ENCODE data around the gene MYBBP1A.
A peak's percentile ranks its signal among the peaks of the same experiment; 100 is the strongest.

Gene MYBBP1A

GRCh38 chr17:4538236-4539002 lies 16.8 kb downstream of the MYBBP1A start:
- DNase-seq: no peak

- peak in 50 of 58 donors; percentile 22 to 88 (median 60) for DNase-seq
These were observed 17.5 kb downstream of the MYBBP1A start for GRCh38 chr17:4537451-4538235.

GRCh38 chr17:4536742-4537411 lies 18.3 kb downstream of the MYBBP1A start:
- peak in 8 of 58 donors; percentile 13 to 66 (median 53) for DNase-seq

GRCh38 chr17:4536259-4536741 lies 18.9 kb downstream of the MYBBP1A start:
- DNase-seq: peak in 12 of 58 donors; percentile 21 to 66 (median 35)

- DNase-seq: no peak
These were observed 19.4 kb downstream of the MYBBP1A start for GRCh38 chr17:4535667-4536258.

- DNase-seq: peak in 18 of 58 donors; percentile 8 to 71 (median 50)
These were observed 20.1 kb downstream of the MYBBP1A start for GRCh38 chr17:4534928-4535666.

DNA sequence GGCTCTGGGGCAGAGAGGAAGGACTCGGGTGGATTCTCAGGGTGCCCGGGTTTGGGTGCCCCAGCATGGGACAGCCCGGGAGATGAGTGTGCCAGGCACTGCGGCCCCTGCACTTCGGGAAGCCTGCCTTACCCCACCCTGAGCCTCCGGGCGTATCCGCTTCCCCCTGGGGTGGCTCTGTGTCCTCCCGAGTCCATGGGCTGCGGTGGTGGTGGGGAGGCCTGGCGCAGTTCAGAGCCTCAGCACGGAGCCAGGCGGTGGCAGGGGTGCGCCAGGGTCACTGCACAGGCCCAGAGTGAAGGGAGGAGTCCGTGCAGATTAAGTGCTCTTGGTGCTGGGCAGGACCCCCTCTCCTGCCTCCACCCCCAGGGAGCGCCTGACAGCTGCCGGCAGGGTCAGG lies 20.7 kb downstream of the MYBBP1A start:
- peak in 10 of 58 donors; percentile 52 to 81 (median 68) for DNase-seq

GRCh38 chr17:4533523-4534504 lies 21.4 kb downstream of the MYBBP1A start:
- peak in 57 of 58 donors; percentile 16 to 97 (median 84) for DNase-seq

DNA sequence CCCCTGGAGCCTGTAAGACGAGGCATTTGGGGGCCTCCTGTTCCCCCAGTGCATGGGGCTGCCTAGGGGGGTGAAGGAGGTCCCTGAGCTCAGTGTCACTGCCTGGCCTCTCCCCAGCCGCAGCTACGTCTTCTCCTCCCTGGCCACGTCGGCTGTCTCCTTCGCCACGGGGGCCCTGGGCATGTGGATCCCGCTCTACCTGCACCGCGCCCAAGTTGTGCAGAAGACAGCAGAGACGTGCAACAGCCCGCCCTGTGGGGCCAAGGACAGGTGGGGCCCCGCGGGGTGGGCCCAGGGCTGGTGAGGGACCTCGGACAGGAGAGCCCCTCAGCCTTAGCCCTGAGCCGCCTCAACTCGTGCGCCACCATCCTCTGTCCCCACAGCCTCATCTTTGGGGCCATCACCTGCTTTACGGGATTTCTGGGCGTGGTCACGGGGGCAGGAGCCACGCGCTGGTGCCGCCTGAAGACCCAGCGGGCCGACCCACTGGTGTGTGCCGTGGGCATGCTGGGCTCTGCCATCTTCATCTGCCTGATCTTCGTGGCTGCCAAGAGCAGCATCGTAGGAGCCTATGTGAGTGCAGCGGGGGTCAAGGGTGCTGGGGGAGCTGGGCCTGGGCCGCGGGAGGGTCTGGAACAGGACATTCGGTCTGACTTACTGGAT lies 22.2 kb downstream of the MYBBP1A start:
- no peak for DNase-seq

- DNase-seq: no peak
These were observed 23.0 kb downstream of the MYBBP1A start for GRCh38 chr17:4531988-4532736.

- DNase-seq: peak in 7 of 58 donors; percentile 10 to 43 (median 39)
These were observed 24.1 kb downstream of the MYBBP1A start for GRCh38 chr17:4530799-4531730.

- no peak for DNase-seq
These were observed 25.5 kb downstream of the MYBBP1A start for GRCh38 chr17:4529533-4530152.

- no peak for DNase-seq
These were observed 27.5 kb downstream of the MYBBP1A start for GRCh38 chr17:4527566-4528125.

GRCh38 chr17:4527134-4527533 lies 28.1 kb downstream of the MYBBP1A start:
- no peak for DNase-seq

- DNase-seq: no peak
These were observed 29.3 kb downstream of the MYBBP1A start for GRCh38 chr17:4525691-4526397.

Data from anterior cingulate cortex (tissue), 58 donors.